HG03558 (cell line): ENCODE measurements around the gene CXCR1.
"Not testable (repeated sequence)": the region's sequence is repeated elsewhere in the genome, so short reads cannot be mapped to it uniquely, and the experiment has no call there.

ENCODE experiments used
- ATAC-seq: cut with Tn5 transposase; IDR thresholded peaks from one replicate; pipeline ENCODE4 v1.9.1; 2021; ENCODE audit warnings: moderate number of reproducible peaks; ENCODE audit not compliant: unreplicated experiment; ENCODE audit errors: extremely low read depth

The CXCR1 gene

GRCh38 chr2:218168016-218168415, 1.3 kb upstream of the CXCR1 start:
- no peak for ATAC-seq

DNA sequence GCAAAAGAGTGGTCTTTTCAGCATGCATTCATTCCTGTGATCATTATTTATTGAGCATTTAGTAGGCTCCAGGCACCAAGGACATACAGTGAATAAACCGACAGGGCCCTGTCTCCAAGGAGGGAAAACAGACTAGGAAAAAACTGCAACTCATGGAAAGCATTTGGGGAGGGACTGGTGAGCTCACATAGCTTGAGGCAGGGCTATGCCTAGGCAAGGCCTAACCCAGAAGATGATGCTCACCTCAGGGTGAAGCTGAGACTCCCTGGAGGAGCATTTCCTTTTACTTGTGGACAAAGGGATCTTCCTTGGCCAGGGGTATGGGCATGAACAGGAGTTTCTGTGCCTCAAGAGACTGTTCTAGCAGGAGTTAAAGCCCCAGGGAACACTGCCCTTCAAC, 3.9 kb downstream of the CXCR1 start:
- no peak for ATAC-seq

- ATAC-seq = no peak
These were observed 5.1 kb downstream of the CXCR1 start for GRCh38 chr2:218161644-218162043.

- ATAC-seq = no peak
These were observed 10.7 kb downstream of the CXCR1 start for GRCh38 chr2:218155953-218156479.

DNA sequence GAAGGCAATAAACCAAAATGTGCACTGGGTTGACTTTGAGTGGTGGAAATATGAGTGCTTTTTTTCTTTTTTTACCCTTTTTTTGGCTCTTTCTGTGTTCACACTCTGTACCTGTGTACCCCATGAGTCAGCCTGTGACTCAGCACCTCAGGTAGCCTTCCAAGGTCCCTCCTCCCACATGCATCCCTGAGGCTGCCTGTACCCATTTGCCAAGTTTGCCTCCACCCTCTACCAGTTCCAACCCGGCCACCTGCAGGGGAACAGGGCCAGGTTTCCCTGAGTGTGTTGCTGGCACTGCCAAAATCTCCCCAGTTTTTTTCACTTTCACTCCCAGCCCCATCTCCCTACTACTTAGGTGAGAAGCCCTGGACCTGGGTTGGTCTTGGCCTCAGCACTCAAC, 14.0 kb downstream of the CXCR1 start:
- no peak for ATAC-seq

GRCh38 chr2:218152172-218152571, 14.6 kb downstream of the CXCR1 start:
- no peak for ATAC-seq

DNA sequence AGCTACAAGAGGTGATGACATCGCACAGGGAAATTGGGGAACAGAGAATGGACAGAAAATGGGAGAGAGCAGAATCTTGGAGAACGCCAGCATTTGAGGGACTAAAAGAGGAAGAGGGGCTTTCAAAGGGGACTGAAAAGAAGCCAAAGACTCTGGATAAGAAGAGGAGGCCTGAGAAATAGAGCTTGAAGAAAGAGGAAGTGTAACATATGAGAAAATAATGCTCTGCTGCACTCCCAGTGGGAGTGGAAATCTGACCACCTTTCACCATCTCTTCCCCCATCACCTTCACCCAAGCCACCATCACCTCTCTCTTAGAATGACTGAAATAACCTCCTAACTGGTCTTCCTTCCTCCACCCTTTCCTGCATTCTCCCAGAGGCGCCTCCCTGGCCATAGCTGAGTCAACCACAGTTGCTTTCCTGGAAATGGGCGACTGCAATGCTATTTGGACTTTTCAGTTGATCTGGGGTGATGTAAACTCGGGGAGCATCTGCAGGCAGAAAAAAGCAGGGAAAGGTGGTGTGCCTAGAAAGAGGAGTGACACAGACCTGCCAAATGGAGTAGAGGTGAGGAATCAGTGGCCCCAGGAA, 16.8 kb downstream of the CXCR1 start:
- ATAC-seq = no peak

GRCh38 chr2:218149098-218149497, 17.7 kb downstream of the CXCR1 start:
- no peak for ATAC-seq

- ATAC-seq = no peak
These were observed 20.7 kb downstream of the CXCR1 start for GRCh38 chr2:218146056-218146455.

GRCh38 chr2:218145124-218145523, 21.6 kb downstream of the CXCR1 start:
- no peak for ATAC-seq

DNA sequence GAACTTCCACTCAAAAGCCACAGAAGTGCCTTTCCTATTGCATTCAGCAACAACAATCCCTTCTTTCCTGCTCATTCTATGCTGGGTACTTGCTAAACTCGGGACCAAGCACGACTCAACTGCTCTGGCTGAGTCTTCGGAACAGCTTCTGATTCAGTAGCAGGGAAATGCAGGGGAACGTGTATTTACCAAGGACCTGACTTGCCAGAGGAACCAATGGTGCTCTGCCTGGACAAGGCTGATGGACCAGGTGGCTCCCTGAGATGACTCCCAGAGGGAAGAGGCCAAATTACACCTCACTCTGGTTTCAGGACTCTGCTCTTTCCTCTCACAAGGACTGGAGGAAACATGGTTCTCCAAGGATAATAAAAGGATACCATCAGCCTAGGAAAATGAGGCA, 28.7 kb downstream of the CXCR1 start:
- no peak for ATAC-seq

DNA sequence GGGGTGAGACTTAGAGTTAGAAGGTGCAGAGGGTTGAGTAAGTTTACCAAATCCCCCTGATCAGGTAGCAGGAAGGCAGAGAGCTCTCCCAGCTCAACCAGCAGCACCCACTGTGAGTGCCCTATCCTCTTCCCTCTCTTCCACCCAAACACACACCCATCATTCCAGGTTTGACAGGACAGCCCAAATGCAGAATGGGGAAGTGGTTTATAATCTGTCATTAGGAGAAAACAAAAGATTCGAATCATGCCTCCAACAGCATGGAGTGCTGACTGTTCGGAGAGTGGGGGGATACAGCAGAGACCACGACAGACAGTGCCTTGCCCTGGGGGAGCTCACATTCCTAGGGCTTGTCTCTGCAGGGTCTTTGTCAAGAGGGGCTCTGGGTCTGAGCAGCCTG, 29.2 kb downstream of the CXCR1 start:
- no peak for ATAC-seq

DNA sequence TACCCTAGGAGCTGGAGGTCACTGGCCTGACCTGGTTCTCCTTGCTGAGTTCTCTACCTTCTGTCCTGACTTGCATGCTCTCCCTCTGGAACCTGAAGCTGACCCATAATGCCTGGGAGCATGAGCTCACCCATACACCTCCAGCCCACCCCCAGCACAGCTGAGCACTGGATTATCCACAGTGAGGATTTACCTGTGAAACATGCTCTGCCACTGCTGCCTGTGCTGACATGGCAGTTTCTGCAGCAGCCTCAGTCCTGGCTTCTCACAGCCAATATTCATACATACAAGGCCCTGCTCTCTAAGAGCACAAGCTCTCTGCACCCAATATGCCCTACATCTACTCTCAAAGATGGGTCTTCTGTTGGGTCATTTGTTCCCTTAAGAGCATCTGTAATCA, 35.9 kb downstream of the CXCR1 start:
- no peak for ATAC-seq

DNA sequence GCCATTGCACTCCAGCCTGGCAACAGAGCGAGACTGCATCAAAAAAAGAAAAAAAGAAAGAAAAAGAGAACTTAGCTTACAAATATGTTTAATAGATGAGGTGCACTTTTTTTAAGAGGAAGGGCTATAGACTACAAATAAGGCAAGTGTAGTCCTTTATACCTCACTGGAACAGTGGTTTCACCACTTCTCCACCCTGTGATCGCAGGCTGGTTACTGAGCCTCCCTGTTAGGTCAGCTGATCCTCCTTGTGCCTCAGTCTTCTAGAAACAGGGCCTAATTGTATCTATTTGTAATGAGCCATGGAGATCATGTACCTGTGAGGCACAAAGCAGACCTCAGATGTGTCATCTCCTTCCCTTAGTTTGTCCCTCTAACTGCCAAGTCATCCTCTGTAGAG, 36.4 kb downstream of the CXCR1 start:
- ATAC-seq = no peak

DNA sequence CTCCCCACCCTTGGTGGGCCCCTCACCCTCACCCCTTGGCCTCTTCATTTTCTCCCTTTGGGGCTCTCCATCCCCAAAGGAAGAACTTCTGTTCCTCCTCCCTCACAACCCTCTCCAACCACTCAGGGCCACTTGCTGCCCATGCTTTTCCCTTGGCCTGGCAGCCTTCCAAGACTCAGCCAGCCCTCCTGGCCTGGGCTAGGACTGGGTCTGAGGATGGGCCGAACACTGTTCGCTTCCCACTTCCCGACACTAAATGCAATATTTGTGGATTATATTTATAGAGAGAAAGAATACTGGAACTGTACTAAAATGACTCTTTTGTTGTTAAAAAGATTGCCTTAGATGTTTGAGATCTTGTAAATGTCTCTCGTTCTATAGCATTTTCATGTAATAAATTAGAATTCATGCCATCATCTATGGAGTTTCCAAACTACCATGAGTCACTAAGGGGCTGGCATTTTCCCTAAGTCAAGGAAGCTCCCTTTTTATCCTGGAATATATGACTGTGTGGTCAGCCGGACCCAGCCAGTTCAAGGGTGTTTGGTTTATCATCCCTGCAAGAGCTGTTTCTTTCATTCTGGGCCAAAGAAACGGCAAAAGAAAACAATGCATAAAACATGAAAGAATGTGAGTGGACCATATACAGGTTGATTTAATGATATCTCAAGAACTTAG, 37.2 kb downstream of the CXCR1 start:
- no peak for ATAC-seq

GRCh38 chr2:218128781-218129457, 37.8 kb downstream of the CXCR1 start:
- ATAC-seq = no peak

- no peak for ATAC-seq
These were observed 38.8 kb downstream of the CXCR1 start for GRCh38 chr2:218127929-218128455.

DNA sequence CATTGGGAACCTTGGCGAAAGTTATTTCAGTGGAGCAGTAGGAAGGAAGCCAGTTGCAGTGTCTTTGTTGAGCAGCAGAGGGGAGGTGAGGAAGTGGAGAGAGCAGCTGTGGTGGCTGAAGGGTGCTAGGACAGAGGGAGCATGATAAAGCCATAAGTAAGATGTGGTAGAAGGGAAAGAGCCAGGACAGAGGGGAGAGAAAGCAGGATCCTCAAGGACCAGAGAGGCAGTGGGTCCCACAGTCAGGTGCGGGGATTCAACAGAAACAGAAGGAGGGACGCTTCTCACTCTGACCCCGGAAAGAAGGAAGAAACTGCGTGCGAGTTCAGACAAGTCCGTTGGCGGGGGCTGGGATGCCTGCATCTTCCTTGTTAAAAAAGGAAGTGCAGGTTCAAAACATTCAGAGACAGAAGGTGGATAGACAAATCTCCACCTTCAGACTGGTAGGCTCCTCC, 41.1 kb downstream of the CXCR1 start, which contains the start of gene CXCR2:
CXCR2 (plus strand) TSS at position 403 of the 455 bp plus-strand sequence. CDS start 8,774 bp downstream, outside the sequence.
- no peak for ATAC-seq

DNA sequence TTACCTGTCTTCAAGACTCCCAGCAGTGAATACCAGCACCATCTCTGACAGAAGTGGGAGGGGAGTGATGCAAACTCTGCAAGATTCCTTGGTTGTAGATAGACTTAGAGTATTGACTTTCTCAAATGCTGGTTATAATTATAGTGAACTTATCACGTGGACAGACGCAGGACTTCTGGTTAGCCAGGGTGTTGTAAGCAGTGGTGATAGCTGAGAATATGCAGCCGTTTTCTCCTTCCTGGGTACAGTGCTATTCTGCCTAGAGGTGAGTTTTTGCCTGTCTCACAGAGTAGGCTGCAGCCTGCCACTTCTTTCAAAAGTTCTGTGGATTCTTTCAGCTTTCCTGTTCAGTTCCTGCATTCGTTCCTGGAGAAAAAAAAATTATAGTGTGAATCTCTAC, 41.7 kb downstream of the CXCR1 start:
- ATAC-seq = no peak

- no peak for ATAC-seq
These were observed 42.8 kb downstream of the CXCR1 start for GRCh38 chr2:218123986-218124385.

DNA sequence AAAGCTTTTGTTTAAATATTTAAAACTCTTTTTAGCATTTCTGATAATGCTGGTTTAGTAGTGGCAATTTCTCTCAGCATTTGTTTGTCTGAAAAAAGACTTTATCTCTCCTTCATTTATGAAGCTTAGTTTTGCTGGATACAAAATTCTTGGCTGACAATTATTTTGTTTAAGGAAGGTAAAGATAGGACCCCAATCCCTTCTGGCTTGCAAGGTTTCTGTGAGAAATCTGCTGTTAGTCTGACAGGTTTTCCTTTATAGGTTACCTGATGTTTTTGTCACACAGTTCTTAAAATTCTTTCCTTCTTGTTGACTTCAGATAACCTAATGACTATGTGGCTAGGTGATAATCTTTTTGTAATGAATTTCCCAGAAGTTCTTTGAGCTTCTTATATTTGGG, 44.5 kb downstream of the CXCR1 start:
- not testable (repeated sequence) for ATAC-seq
